Neural crest cell (in vitro differentiated cells): ENCODE measurements around the gene ADGRD2. TPM values are rescaled to one million over a fixed set of nuclear protein-coding genes. Genes with fewer than 3 reads are reported as not detected.

Experiments used
- DNase-seq: peaks from one replicate; pipeline ENCODE4 v3.0.0; 2021; ENCODE audit warnings: low read depth, mixed read lengths, low spot score
- H3K27ac Mint-ChIP-seq: one replicate; pipeline ENCODE4 v1.8.0; 2021; ENCODE audit warnings: mild to moderate bottlenecking, mixed read lengths; ENCODE audit not compliant: unreplicated experiment
- H3K27me3 Mint-ChIP-seq: 2 replicates; pipeline ENCODE4 v1.8.0; 2021; ENCODE audit warnings: low read depth, mild to moderate bottlenecking, mixed read lengths
- H3K36me3 Mint-ChIP-seq: 2 replicates; pipeline ENCODE4 v1.8.0; 2021; ENCODE audit warnings: low read depth, mild to moderate bottlenecking, mixed read lengths
- H3K4me1 Mint-ChIP-seq: 2 replicates; pipeline ENCODE4 v1.8.0; 2021; ENCODE audit warnings: mixed read lengths
- H3K4me3 Mint-ChIP-seq: one replicate; pipeline ENCODE4 v1.8.0; 2021; ENCODE audit warnings: mild to moderate bottlenecking, mixed read lengths
- H3K9me3 Mint-ChIP-seq: 2 replicates; pipeline ENCODE4 v1.8.0; 2021; ENCODE audit warnings: mixed read lengths
- CTCF ChIP-seq: fragments of 200-600 bp; sonication (generic); conservative IDR thresholded peaks from 2 replicates; pipeline ENCODE4 v1.5.0; 2021; ENCODE audit warnings: antibody characterized with exemption, mild to moderate bottlenecking
- total RNA-seq: library from RNA; stranded (reverse); gene quantifications from 2 replicates; pipeline ENCODE4 v1.2.1, GENCODE V29; 2021

Gene ADGRD2
- total RNA-seq, 1 donor from 2014 or later, result 0.44 TPM

GRCh38 chr9:124490004-124490403, 39.8 kb downstream of the ADGRD2 start:
- DNase-seq, result no peak
- Mint-ChIP-seq H3K4me1 (peaks cover 29% of the 10 kb centered on the region), H3K27ac (no peak overlapping the region), H3K27me3 (peaks cover 19% of the 10 kb centered on the region), H3K9me3 (no peaks in the 10 kb centered on the region), H3K36me3 (no peaks in the 10 kb centered on the region), H3K4me3 (no peak overlapping the region)
- TF ChIP-seq CTCF, result no peak

GRCh38 chr9:124491049-124491975, 41.1 kb downstream of the ADGRD2 start:
- no peaks in the 10 kb centered on the region for H3K36me3 Mint-ChIP-seq
- TF ChIP-seq CTCF, result no peak
- H3K9me3 Mint-ChIP-seq, result no peaks in the 10 kb centered on the region
- peak overlapping the region; percentile 85 for H3K27ac Mint-ChIP-seq
- peaks cover 30% of the 10 kb centered on the region for H3K4me1 Mint-ChIP-seq
- H3K4me3 Mint-ChIP-seq, result no peak overlapping the region
- H3K27me3 Mint-ChIP-seq, result peaks cover 19% of the 10 kb centered on the region
- no peak for DNase-seq

- Mint-ChIP-seq H3K4me1 (peaks cover 26% of the 10 kb centered on the region), H3K27me3 (peaks cover 25% of the 10 kb centered on the region), H3K27ac (no peak overlapping the region), H3K36me3 (no peaks in the 10 kb centered on the region), H3K9me3 (no peaks in the 10 kb centered on the region), H3K4me3 (no peak overlapping the region)
- TF ChIP-seq CTCF, result no peak
- no peak for DNase-seq
Measured at GRCh38 chr9:124492818-124493217, 42.6 kb downstream of the ADGRD2 start.

GRCh38 chr9:124493218-124493617, 43.0 kb downstream of the ADGRD2 start:
- H3K4me3 Mint-ChIP-seq, result no peak overlapping the region
- peaks cover 23% of the 10 kb centered on the region for H3K4me1 Mint-ChIP-seq
- no peaks in the 10 kb centered on the region for H3K9me3 Mint-ChIP-seq
- H3K27ac Mint-ChIP-seq, result no peak overlapping the region
- no peak for DNase-seq
- H3K27me3 Mint-ChIP-seq, result peaks cover 28% of the 10 kb centered on the region
- H3K36me3 Mint-ChIP-seq, result no peaks in the 10 kb centered on the region
- TF ChIP-seq CTCF, result no peak

- peaks cover 19% of the 10 kb centered on the region for H3K4me1 Mint-ChIP-seq
- no peak for DNase-seq
- peaks cover 28% of the 10 kb centered on the region for H3K27me3 Mint-ChIP-seq
- H3K9me3 Mint-ChIP-seq, result no peaks in the 10 kb centered on the region
- TF ChIP-seq CTCF, result no peak
- no peaks in the 10 kb centered on the region for H3K36me3 Mint-ChIP-seq
- H3K27ac Mint-ChIP-seq, result no peak overlapping the region
- no peak overlapping the region for H3K4me3 Mint-ChIP-seq
Measured at GRCh38 chr9:124493794-124494479, 43.7 kb downstream of the ADGRD2 start.
